Coronary artery (tissue), 2 donors: ENCODE results near the gene ZBTB47.

ENCODE experiments used
- DNase-seq: peaks from one replicate; pipeline ENCODE4 v3.0.0-alpha.2; 2017; ENCODE audit warnings: low spot score
- H3K27ac ChIP-seq, 2 donors: fragments of 200-600 bp; sonication (generic); one replicate each; pipeline ENCODE4 v1.5.1; 2016 to 2019
- H3K4me3 ChIP-seq: fragments of 200-600 bp; sonication (generic); 2 replicates; pipeline ENCODE4 v1.5.1; 2016; ENCODE audit warnings: mild to moderate bottlenecking, moderate library complexity
- CTCF ChIP-seq: fragments of 200-600 bp; sonication (generic); IDR thresholded peaks from one replicate; pipeline ENCODE4 v1.5.1; 2019; ENCODE audit warnings: antibody characterized with exemption

The ZBTB47 gene

GRCh38 chr3:42660131-42660715 is 6.7 kb downstream of the ZBTB47 start:
- DNase-seq = no peak

GRCh38 chr3:42660898-42661297 is 7.4 kb downstream of the ZBTB47 start:
- DNase-seq = no peak
- H3K4me3 ChIP-seq = no peak overlapping the region
- H3K27ac ChIP-seq = peak overlapping the region; percentile 2 to 70
- no peak for TF ChIP-seq CTCF

More at GRCh38 chr3:42660131-42660715, 6.7 kb downstream of the ZBTB47 start:
- Histone ChIP-seq H3K27ac (peak overlapping the region; percentile 2 to 70), H3K4me3 (no peak overlapping the region)
- no peak for TF ChIP-seq CTCF

DNA sequence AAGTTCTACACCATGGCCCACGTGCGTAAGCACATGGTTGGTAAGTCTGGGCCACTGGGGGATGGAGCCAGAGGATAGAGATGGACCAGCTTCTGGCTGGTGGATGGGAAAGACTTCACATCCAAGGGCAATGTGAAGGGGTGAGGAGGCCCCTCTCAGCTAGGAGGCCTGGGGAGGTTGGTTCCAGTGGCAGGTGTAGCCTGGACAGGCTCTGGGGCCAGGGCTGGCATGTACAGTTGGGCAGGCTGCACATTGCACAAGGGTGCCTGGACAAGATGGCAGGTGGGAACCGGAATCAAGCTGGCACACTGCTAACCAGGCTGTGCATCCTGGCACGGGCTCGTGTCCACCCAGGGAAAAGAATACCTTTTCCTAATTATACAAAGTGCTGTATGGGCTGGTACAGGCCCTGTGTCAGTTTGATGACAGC is 8.1 kb downstream of the ZBTB47 start:
- Histone ChIP-seq H3K4me3 (no peak overlapping the region), H3K27ac (no peak overlapping the region)
- DNase-seq = peak; percentile 72
- no peak for TF ChIP-seq CTCF

GRCh38 chr3:42662037-42662812 is 8.7 kb downstream of the ZBTB47 start:
- TF ChIP-seq CTCF = no peak
- DNase-seq = no peak
- Histone ChIP-seq H3K4me3 (no peak overlapping the region), H3K27ac (no peak overlapping the region)

GRCh38 chr3:42662813-42663535 is 9.5 kb downstream of the ZBTB47 start:
- DNase-seq = no peak
- Histone ChIP-seq H3K4me3 (no peak overlapping the region), H3K27ac (no peak overlapping the region)
- TF ChIP-seq CTCF = no peak

DNA sequence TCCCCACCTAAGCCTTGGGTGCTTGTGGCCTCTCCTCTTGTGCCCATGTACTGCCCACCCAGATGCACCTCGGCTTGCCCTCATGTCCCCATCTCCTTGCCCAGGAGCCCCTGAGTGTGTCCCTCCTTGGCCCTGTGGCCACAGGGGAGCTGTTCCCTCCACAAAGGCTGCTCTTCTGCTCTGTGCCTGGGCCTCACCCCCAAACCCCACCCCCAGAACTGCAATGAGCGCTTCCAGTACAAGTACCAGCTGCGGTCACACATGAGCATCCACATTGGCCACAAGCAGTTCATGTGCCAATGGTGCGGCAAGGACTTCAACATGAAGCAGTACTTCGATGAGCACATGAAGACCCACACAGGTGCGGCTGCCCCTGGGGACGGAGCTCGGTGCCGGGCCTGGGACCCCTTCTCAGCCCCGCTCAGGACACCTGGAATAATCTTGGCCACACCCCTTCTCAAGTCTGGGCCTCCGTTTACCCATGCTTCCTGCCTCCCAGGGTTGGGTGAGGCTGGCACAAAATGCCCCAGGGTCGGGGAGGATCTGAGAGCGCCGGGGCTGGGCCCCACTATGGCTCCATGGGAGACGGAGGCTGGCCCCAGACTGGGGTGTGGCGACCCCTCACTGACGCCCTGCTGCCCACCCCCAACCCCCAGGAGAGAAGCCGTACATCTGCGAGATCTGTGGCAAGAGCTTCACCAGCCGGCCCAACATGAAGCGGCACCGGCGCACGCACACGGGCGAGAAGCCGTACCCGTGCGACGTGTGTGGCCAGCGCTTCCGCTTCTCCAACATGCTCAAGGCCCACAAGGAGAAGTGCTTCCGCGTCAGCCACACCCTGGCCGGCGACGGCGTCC is 10.3 kb downstream of the ZBTB47 start:
- DNase-seq = peak; percentile 74
- Histone ChIP-seq H3K4me3 (no peak overlapping the region), H3K27ac (no peak overlapping the region)
- TF ChIP-seq CTCF = no peak
